GM19467 (cell line): Measurements from ENCODE around the gene KLHL2.

Experiments used
- ATAC-seq: cut with Tn5 transposase; IDR thresholded peaks from one replicate; pipeline ENCODE4 v1.9.1; 2021; ENCODE audit warnings: mild to moderate bottlenecking, moderate library complexity; ENCODE audit not compliant: unreplicated experiment

KLHL2 gene

GRCh38 chr4:165288226-165288625 lies 80.9 kb downstream of the KLHL2 start:
- ATAC-seq: peak; percentile 59

- ATAC-seq: peak; percentile 23
Observed at GRCh38 chr4:165288639-165289422, 81.5 kb downstream of the KLHL2 start.

GRCh38 chr4:165289423-165289785 lies 82.0 kb downstream of the KLHL2 start:
- ATAC-seq: no peak

GRCh38 chr4:165293061-165293460 lies 85.7 kb downstream of the KLHL2 start:
- no peak for ATAC-seq

GRCh38 chr4:165293927-165294649 lies 86.7 kb downstream of the KLHL2 start:
- ATAC-seq: no peak

GRCh38 chr4:165294907-165295306 lies 87.5 kb downstream of the KLHL2 start:
- peak; percentile 95 for ATAC-seq

GRCh38 chr4:165297626-165298025 lies 90.3 kb downstream of the KLHL2 start:
- ATAC-seq: no peak

- no peak for ATAC-seq
Observed at GRCh38 chr4:165299399-165300060, 92.2 kb downstream of the KLHL2 start.

- ATAC-seq: peak; percentile 63
Observed at GRCh38 chr4:165301833-165302232, 94.5 kb downstream of the KLHL2 start.

- no peak for ATAC-seq
Observed at GRCh38 chr4:165302658-165303057, 95.3 kb downstream of the KLHL2 start.

- ATAC-seq: no peak
Observed at GRCh38 chr4:165308166-165308565, 100.8 kb downstream of the KLHL2 start.

- ATAC-seq: no peak
Observed at GRCh38 chr4:165308606-165309005, 101.2 kb downstream of the KLHL2 start.

GRCh38 chr4:165309456-165309855 lies 102.1 kb downstream of the KLHL2 start:
- no peak for ATAC-seq

- ATAC-seq: no peak
Observed at GRCh38 chr4:165312506-165312905, 105.1 kb downstream of the KLHL2 start.

GRCh38 chr4:165319030-165319429 lies 111.7 kb downstream of the KLHL2 start:
- no peak for ATAC-seq

GRCh38 chr4:165319509-165319908 lies 112.1 kb downstream of the KLHL2 start:
- no peak for ATAC-seq

- ATAC-seq: no peak
Observed at GRCh38 chr4:165324236-165324917, 117.0 kb downstream of the KLHL2 start.

GRCh38 chr4:165324918-165325304 lies 117.5 kb downstream of the KLHL2 start:
- no peak for ATAC-seq

GRCh38 chr4:165325732-165326512 lies 118.6 kb downstream of the KLHL2 start:
- no peak for ATAC-seq

- no peak for ATAC-seq
Observed at GRCh38 chr4:165326831-165327210, 119.5 kb downstream of the KLHL2 start.
